ENCODE results near the gene RPS16. TPM values are rescaled to one million over a fixed set of nuclear protein-coding genes. Genes with fewer than 3 reads are reported as not detected.

The RPS16 gene
- total RNA-seq, 1 donor from 2014 or later: 4,002 TPM

DNA sequence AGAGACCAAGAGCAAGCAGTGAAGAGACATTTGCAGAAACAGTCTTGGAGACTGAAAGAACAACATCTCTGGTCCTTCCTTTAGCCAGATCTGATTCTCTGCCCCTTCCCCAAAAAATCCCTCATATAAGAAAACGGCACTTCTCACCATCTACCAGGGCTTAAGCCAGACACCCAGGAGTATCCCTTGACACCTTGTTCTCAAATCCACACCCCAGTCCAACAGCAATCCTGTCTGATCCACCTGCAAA lies 25.0 kb downstream of the RPS16 start:
- no peak for ATAC-seq (ENCODE audit: low read depth)
- intact Hi-C loops (cut with micrococcal nuclease): loop anchor here (1.0 kb wide), 1 partner anchor 8 kb away; no protein-coding TSS in a partner anchor
- TF ChIP-seq, protein P1, sequence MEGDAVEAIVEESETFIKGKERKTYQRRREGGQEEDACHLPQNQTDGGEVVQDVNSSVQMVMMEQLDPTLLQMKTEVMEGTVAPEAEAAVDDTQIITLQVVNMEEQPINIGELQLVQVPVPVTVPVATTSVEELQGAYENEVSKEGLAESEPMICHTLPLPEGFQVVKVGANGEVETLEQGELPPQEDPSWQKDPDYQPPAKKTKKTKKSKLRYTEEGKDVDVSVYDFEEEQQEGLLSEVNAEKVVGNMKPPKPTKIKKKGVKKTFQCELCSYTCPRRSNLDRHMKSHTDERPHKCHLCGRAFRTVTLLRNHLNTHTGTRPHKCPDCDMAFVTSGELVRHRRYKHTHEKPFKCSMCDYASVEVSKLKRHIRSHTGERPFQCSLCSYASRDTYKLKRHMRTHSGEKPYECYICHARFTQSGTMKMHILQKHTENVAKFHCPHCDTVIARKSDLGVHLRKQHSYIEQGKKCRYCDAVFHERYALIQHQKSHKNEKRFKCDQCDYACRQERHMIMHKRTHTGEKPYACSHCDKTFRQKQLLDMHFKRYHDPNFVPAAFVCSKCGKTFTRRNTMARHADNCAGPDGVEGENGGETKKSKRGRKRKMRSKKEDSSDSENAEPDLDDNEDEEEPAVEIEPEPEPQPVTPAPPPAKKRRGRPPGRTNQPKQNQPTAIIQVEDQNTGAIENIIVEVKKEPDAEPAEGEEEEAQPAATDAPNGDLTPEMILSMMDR (IDR thresholded peaks at IDR 0.05): no peak
- peak overlapping the region; percentile 89 for H3K4me3 Mint-ChIP-seq
- H3K27me3 Mint-ChIP-seq: peaks cover 4% of the 10 kb centered on the region
- H3K9me3 Mint-ChIP-seq: no peaks in the 10 kb centered on the region
- peaks cover 51% of the 10 kb centered on the region for H3K36me3 Mint-ChIP-seq (ENCODE audit: low read depth)
- POLR2A ChIA-PET: interaction anchor here (0.5 to 15.0 kb wide), 7 partner anchors 9 to 1048 kb away, joined by 6 to 285 read pairs (median 42); partner anchors contain the start of genes MED29, PAF1, RPS16 and SUPT5H
- H3K27ac Mint-ChIP-seq: peak overlapping the region; percentile 98
- DNase-seq: no peak
- peaks cover 56% of the 10 kb centered on the region for H3K4me1 Mint-ChIP-seq
- CTCF ChIA-PET: interaction anchor here (1.0 to 2.3 kb wide), 5 partner anchors 8 to 69 kb away, joined by 3 to 168 read pairs (median 15); partner anchors contain the start of genes MED29, PAF1 and SAMD4B

DNA sequence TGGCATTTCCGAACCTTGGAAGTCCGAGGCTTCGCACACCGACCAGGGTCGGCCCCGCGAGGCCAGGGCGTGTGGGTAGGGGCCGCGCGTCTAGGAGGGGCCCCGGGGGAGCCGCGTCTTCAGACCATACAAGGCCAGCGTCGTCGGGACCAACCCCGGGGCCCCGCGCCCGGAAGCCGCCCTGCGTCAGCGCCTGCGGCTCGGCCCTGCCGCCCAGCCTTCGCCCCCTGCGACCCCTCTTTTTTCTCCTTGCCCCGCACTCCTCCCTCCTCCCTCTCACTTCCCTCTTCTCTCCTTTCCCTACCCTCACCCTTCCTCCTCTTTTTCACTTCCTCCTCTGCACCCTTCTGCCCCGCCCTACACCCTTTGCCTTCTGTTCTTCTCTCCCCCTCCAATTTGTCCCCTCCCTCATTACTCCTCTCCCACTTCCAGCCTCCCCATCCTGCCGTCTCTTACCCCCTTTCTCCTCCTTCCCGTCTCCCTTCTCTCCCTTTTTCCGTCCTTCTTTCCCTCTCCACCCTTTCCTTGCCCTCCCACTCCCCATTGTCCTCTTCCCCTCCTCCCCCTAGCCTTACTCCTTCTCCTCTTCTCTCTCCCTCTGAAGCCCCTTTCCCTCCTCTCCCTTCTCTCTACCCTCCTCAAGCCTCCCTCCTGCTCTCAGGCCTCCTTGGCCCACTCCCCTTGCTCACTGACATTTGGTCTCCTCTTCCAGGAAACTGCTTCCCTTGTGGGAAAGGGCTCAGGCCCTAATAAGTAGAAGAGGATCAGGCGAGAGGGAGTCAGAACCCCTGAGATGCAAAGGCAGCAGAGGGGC lies 25.5 kb downstream of the RPS16 start:
- TF ChIP-seq, protein P1 (IDR thresholded peaks at IDR 0.05): no peak
- H3K27ac Mint-ChIP-seq: peak overlapping the region; percentile 98
- CTCF ChIA-PET: no interaction called here

DNA sequence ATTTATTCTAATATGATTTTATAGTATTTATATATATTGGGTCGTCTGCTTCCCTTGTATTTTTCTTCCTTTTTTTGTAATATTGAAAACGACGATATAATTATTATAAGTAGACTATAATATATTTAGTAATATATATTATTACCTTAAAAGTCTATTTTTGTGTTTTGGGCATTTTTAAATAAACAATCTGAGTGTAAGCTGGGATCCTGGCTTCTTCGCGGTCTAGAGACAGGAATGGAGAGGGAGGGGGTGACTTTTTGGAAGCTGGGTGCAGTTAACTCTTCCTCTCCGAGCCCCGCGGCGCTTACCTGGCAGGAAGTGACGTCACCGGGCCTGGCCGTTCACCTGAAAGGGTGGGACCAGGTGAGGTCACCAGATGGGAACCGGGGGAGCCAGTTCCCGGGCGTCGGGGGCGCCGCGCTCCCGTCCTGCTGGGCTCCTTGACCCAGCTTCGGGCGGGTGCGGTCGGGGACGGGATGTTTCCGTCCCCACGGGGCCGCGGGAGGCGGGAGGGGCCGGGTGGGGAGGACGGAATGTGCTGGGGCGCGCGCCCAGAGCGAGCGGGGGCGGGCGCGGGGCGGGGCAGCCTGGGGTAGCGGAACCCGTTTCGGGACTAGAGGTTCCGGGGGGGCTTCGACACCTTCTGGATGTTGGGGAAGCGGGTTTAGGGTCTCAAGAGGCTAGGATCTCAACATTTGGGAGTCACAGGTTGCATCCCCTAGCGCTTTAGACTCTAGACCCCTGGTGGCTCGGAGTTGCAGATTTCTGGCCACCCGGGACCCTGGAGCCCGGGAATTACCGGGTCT lies 26.3 kb downstream of the RPS16 start:
- CTCF ChIA-PET: interaction anchor here (3.7 kb wide), 1 partner anchor 11 kb away, joined by 39 read pairs; no protein-coding TSS in a partner anchor
- POLR2A ChIA-PET: interaction anchor here (0.6 to 6.9 kb wide), 7 partner anchors 11 to 769 kb away, joined by 3 to 213 read pairs (median 4); partner anchors contain the start of genes MED29, PAF1, RPS16 and SUPT5H
- peak overlapping the region; percentile 98 for H3K27ac Mint-ChIP-seq
- intact Hi-C loops (cut with micrococcal nuclease): loop anchor here (1.0 to 5.0 kb wide), 2 partner anchors 7 to 557 kb away; no protein-coding TSS in a partner anchor
- ATAC-seq (ENCODE audit: low read depth): peak; percentile 3
- peak; percentile 76 for DNase-seq
- H3K9me3 Mint-ChIP-seq: no peaks in the 10 kb centered on the region
- peaks cover 4% of the 10 kb centered on the region for H3K27me3 Mint-ChIP-seq
- TF ChIP-seq, protein P1 (IDR thresholded peaks at IDR 0.05): no peak
- peaks cover 60% of the 10 kb centered on the region for H3K4me1 Mint-ChIP-seq
- H3K4me3 Mint-ChIP-seq: peak overlapping the region; percentile 89
- peaks cover 42% of the 10 kb centered on the region for H3K36me3 Mint-ChIP-seq (ENCODE audit: low read depth)

More for the DNA sequence above, 25.5 kb downstream of the RPS16 start:
- POLR2A ChIA-PET: interaction anchor here (2.4 to 15.0 kb wide), 4 partner anchors 8 to 25 kb away, joined by 91 to 285 read pairs (median 164); partner anchors contain the start of gene RPS16
- Mint-ChIP-seq H3K27me3 (peaks cover 4% of the 10 kb centered on the region), H3K4me1 (peaks cover 60% of the 10 kb centered on the region), H3K4me3 (peak overlapping the region; percentile 89), H3K9me3 (no peaks in the 10 kb centered on the region), H3K36me3 (ENCODE audit: low read depth) (peaks cover 47% of the 10 kb centered on the region)
- intact Hi-C loops (cut with micrococcal nuclease): loop anchor here (1.0 kb wide), 1 partner anchor 8 kb away; no protein-coding TSS in a partner anchor
- DNase-seq (peak; percentile 81), ATAC-seq (ENCODE audit: low read depth) (peak; percentile 30)

DNA sequence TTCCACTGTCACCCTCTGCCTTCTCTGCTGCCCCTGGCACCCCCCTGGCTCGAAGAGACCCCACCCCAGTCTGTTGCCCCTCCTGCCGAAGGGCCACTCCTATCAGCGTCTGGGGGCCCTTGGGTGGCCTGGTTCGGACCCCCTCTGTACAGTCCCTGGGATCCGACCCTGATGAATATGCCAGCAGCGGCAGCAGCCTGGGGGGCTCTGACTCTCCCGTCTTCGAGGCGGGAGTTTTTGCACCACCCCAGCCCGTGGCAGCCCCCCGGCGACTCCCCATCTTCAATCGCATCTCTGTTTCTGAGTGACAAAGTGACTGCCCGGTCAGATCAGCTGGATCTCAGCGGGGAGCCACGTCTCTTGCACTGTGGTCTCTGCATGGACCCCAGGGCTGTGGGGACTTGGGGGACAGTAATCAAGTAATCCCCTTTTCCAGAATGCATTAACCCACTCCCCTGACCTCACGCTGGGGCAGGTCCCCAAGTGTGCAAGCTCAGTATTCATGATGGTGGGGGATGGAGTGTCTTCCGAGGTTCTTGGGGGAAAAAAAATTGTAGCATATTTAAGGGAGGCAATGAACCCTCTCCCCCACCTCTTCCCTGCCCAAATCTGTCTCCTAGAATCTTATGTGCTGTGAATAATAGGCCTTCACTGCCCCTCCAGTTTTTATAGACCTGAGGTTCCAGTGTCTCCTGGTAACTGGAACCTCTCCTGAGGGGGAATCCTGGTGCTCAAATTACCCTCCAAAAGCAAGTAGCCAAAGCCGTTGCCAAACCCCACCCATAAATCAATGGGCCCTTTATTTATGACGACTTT lies 27.1 kb downstream of the RPS16 start:
- ATAC-seq (ENCODE audit: low read depth) (no peak), DNase-seq (peak; percentile 37)
- intact Hi-C loops (cut with micrococcal nuclease): loop anchor here (5.0 kb wide), 1 partner anchor 556 kb away; no protein-coding TSS in a partner anchor
- peaks cover 34% of the 10 kb centered on the region for H3K36me3 Mint-ChIP-seq (ENCODE audit: low read depth)
- peaks cover 4% of the 10 kb centered on the region for H3K27me3 Mint-ChIP-seq
- no peaks in the 10 kb centered on the region for H3K9me3 Mint-ChIP-seq
- ChIA-PET POLR2A (interaction anchor here (0.7 to 6.9 kb wide), 10 partner anchors 10 to 124 kb away, joined by 3 to 213 read pairs (median 6); partner anchors contain the start of genes EID2B, GMFG, MED29 and PAF1), CTCF (interaction anchor here (3.7 kb wide), 1 partner anchor 10 kb away, joined by 39 read pairs; no protein-coding TSS in a partner anchor)
- H3K4me3 Mint-ChIP-seq: peak overlapping the region; percentile 89
- peak overlapping the region; percentile 91 for H3K27ac Mint-ChIP-seq
- H3K4me1 Mint-ChIP-seq: peaks cover 59% of the 10 kb centered on the region
- TF ChIP-seq, protein P1 (IDR thresholded peaks at IDR 0.05): no peak

Data from activated B cell treated with CpG ODN at 0.5 μM for 24 hours (primary cell).